ENCODE data around the gene CCDC177. TPM values are rescaled to one million over a fixed set of nuclear protein-coding genes. Genes with fewer than 3 reads are reported as not detected.

CCDC177 gene
- total and polyA plus RNA-seq, 4 donors, result 0.08 TPM; not detected in 3

DNA sequence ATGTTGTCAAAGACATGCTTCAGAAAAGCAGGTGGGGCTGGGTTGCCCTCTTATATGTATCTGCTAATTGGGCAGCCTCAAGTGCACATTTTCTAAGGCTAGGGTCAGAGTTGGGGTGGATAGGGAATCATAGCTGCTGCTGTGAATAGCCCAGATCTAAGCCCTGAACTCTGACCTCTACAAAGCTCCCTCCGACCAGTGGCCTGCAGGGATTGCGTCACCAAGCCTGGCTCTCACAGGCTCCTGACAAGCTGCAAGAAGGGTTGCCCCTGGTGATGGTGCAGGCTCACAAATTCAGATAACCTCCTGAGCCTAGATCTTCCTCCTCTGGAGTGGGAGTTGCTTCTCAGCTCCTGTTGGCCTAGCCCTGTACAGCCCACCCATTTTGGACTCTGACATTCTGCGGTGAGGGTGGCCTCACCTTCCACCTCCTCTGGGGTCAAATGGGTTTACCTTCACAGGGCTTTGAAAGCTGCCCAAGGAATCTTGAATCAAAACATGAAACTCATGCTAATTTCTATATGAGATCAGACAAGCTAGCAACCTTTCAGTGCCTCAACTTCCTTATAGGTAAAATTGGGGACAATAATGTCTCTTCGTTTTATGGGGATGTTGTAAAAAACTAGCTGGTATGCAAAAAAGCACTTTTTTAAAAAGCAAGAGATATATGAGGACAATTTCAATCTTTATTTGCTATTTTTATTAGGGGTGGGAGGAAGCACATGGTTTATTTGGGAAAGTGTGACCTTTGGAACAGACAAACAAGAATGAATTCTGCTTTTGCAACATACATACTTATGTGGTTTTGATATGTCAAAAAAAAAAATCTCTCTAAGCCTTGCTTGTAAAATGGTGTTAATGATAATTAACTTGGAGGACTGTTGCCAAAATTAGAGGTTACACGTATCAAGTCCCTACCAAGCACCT lies 31.9 kb upstream of the CCDC177 start (continued):
- TF ChIP-seq, protein P1, sequence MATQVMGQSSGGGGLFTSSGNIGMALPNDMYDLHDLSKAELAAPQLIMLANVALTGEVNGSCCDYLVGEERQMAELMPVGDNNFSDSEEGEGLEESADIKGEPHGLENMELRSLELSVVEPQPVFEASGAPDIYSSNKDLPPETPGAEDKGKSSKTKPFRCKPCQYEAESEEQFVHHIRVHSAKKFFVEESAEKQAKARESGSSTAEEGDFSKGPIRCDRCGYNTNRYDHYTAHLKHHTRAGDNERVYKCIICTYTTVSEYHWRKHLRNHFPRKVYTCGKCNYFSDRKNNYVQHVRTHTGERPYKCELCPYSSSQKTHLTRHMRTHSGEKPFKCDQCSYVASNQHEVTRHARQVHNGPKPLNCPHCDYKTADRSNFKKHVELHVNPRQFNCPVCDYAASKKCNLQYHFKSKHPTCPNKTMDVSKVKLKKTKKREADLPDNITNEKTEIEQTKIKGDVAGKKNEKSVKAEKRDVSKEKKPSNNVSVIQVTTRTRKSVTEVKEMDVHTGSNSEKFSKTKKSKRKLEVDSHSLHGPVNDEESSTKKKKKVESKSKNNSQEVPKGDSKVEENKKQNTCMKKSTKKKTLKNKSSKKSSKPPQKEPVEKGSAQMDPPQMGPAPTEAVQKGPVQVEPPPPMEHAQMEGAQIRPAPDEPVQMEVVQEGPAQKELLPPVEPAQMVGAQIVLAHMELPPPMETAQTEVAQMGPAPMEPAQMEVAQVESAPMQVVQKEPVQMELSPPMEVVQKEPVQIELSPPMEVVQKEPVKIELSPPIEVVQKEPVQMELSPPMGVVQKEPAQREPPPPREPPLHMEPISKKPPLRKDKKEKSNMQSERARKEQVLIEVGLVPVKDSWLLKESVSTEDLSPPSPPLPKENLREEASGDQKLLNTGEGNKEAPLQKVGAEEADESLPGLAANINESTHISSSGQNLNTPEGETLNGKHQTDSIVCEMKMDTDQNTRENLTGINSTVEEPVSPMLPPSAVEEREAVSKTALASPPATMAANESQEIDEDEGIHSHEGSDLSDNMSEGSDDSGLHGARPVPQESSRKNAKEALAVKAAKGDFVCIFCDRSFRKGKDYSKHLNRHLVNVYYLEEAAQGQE (IDR thresholded peaks at IDR 0.05), result no peak
- TF ChIP-seq RXRA (IDR thresholded peaks at IDR 0.05), result peak; percentile 72 to 83
- TF ChIP-seq GABPA (IDR thresholded peaks at IDR 0.05 in 1 of 2, conservative IDR thresholded peaks at IDR 0.05 in 1 of 2), result no peak
- TF ChIP-seq TAF1 (conservative IDR thresholded peaks at IDR 0.05), result no peak

DNA sequence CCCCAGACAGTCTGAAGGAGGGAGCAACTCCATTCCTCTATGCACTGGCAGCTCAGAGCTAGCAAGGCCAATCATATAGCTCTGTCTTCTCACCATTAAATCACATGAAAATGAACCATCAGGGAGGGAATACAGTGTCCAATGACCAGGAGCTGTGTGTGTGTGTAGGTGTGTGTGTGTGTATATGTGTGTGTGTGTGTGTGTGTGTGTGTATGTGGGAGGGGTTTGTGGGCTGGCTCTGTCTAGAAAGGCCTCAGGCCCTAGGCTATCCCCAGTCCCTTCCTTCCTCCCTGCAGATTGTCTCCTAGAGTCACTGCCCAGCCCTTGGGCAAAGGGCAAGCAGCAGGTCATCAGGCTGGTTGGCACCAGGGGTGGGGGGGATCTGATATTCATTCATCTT lies 31.1 kb upstream of the CCDC177 start:
- H3K4me3 ChIP-seq (ENCODE audit: low read depth in 1 of 3, low read length in 3 of 3), result no peak overlapping the region
- no peaks in the 10 kb centered on the region for H3K27me3 ChIP-seq (ENCODE audit: control insufficient read depth in 4 of 4, insufficient read depth in 4 of 4, low read length in 3 of 4)
- no peaks in the 10 kb centered on the region for H3K36me3 ChIP-seq (ENCODE audit: control insufficient read depth in 4 of 4, insufficient read depth in 3 of 4, low read depth in 1 of 4, low read length in 3 of 4)
- no peak overlapping the region for H3K9ac ChIP-seq (ENCODE audit: low read depth in 1 of 2, low read length in 2 of 2)
- no peaks in the 10 kb centered on the region for H3K9me3 ChIP-seq (ENCODE audit: control insufficient read depth in 4 of 4, low read length in 3 of 4)
- no peak for DNase-seq (ENCODE audit: low spot score)
- TF ChIP-seq FOXA1 (IDR thresholded peaks at IDR 0.05) (no peak), TAF1 (conservative IDR thresholded peaks at IDR 0.05) (no peak), SP1 (IDR thresholded peaks at IDR 0.05) (no peak), HNF4A (conservative IDR thresholded peaks at IDR 0.05) (no peak), YY1 (IDR thresholded peaks at IDR 0.05) (no peak), RXRA (IDR thresholded peaks at IDR 0.05) (no peak)
- TF ChIP-seq, protein P2, sequence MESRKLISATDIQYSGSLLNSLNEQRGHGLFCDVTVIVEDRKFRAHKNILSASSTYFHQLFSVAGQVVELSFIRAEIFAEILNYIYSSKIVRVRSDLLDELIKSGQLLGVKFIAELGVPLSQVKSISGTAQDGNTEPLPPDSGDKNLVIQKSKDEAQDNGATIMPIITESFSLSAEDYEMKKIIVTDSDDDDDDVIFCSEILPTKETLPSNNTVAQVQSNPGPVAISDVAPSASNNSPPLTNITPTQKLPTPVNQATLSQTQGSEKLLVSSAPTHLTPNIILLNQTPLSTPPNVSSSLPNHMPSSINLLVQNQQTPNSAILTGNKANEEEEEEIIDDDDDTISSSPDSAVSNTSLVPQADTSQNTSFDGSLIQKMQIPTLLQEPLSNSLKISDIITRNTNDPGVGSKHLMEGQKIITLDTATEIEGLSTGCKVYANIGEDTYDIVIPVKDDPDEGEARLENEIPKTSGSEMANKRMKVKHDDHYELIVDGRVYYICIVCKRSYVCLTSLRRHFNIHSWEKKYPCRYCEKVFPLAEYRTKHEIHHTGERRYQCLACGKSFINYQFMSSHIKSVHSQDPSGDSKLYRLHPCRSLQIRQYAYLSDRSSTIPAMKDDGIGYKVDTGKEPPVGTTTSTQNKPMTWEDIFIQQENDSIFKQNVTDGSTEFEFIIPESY (IDR thresholded peaks at IDR 0.05), result no peak
- TF ChIP-seq, protein P3, sequence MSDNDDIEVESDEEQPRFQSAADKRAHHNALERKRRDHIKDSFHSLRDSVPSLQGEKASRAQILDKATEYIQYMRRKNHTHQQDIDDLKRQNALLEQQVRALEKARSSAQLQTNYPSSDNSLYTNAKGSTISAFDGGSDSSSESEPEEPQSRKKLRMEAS (IDR thresholded peaks at IDR 0.05), result no peak
- H3K27ac ChIP-seq (ENCODE audit: low read depth in 1 of 2, low read length in 2 of 2), result peak overlapping the region; percentile 69 to 73
- H3K4me1 ChIP-seq (ENCODE audit: control insufficient read depth in 4 of 4, insufficient read depth in 4 of 4, low read length in 3 of 4), result peaks cover 6 to 33% (median 26%) of the 10 kb centered on the region in 4 donors

DNA sequence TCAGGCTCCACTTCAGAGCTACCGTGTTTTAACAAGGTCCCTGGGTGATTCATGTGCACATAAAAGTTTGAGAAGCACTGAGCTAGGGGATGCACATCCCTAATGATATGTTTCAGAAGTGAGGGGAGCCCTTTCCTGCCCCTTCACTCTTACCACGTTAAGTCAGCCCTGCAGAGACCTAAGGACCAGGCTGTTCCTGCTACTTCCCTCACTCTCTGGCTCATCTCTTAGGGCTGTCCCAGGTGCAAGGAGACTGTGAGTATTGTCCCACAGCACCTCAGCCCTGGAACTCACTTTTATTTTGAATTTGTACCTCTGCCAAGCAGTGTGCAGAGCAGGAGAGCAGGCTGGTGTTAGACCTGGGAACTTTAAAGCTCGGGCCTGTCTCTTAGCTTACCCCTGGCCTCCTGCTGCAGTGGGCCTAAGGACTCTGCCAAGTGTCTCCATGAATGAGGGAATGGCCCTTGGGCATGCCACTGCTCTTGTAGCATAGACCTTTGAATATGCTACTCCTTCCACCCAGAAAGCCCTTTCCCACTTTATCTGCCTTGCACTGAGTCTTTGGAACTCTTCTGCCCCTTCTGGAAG lies 25.7 kb upstream of the CCDC177 start:
- Histone ChIP-seq H3K36me3 (ENCODE audit: control insufficient read depth in 4 of 4, insufficient read depth in 3 of 4, low read depth in 1 of 4, low read length in 3 of 4) (no peaks in the 10 kb centered on the region), H3K27me3 (ENCODE audit: control insufficient read depth in 4 of 4, insufficient read depth in 4 of 4, low read length in 3 of 4) (no peaks in the 10 kb centered on the region), H3K9ac (ENCODE audit: low read depth in 1 of 2, low read length in 2 of 2) (no peak overlapping the region), H3K9me3 (ENCODE audit: control insufficient read depth in 4 of 4, low read length in 3 of 4) (no peaks in the 10 kb centered on the region), H3K27ac (ENCODE audit: low read depth in 1 of 2, low read length in 2 of 2) (no peak overlapping the region), H3K4me3 (ENCODE audit: low read depth in 1 of 3, low read length in 3 of 3) (no peak overlapping the region), H3K4me1 (ENCODE audit: control insufficient read depth in 4 of 4, insufficient read depth in 4 of 4, low read length in 3 of 4) (peaks cover 0 to 4% (median under 1%) of the 10 kb centered on the region in 4 donors)
- DNase-seq (ENCODE audit: low spot score), result no peak
- WGBS, result 81% methylated on average over 3 of the region's 3 CpGs
- no peak for TF ChIP-seq FOXA1 (IDR thresholded peaks at IDR 0.05)
- TF ChIP-seq, protein P4, sequence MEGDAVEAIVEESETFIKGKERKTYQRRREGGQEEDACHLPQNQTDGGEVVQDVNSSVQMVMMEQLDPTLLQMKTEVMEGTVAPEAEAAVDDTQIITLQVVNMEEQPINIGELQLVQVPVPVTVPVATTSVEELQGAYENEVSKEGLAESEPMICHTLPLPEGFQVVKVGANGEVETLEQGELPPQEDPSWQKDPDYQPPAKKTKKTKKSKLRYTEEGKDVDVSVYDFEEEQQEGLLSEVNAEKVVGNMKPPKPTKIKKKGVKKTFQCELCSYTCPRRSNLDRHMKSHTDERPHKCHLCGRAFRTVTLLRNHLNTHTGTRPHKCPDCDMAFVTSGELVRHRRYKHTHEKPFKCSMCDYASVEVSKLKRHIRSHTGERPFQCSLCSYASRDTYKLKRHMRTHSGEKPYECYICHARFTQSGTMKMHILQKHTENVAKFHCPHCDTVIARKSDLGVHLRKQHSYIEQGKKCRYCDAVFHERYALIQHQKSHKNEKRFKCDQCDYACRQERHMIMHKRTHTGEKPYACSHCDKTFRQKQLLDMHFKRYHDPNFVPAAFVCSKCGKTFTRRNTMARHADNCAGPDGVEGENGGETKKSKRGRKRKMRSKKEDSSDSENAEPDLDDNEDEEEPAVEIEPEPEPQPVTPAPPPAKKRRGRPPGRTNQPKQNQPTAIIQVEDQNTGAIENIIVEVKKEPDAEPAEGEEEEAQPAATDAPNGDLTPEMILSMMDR (IDR thresholded peaks at IDR 0.05; ENCODE audit: low read depth, low read length, missing input control), result no peak
- no peak for TF ChIP-seq SP1 (IDR thresholded peaks at IDR 0.05)
- no peak for TF ChIP-seq RAD21 (IDR thresholded peaks at IDR 0.05)
- TF ChIP-seq FOXA2 (IDR thresholded peaks at IDR 0.05), result no peak
- TF ChIP-seq, protein P3 (IDR thresholded peaks at IDR 0.05), result no peak
- no peak for TF ChIP-seq NR2F2 (IDR thresholded peaks at IDR 0.05)
- no peak for TF ChIP-seq GABPA (IDR thresholded peaks at IDR 0.05 in 1 of 2, conservative IDR thresholded peaks at IDR 0.05 in 1 of 2)
- no peak for TF ChIP-seq EGR1 (IDR thresholded peaks at IDR 0.05; ENCODE audit: low read depth in 2 of 2)
- no peak for TF ChIP-seq HNF4A (conservative IDR thresholded peaks at IDR 0.05)
- no peak for TF ChIP-seq YY1 (IDR thresholded peaks at IDR 0.05)
- TF ChIP-seq TAF1 (conservative IDR thresholded peaks at IDR 0.05), result no peak
- TF ChIP-seq, protein P2 (IDR thresholded peaks at IDR 0.05), result no peak
- TF ChIP-seq HNF4G (IDR thresholded peaks at IDR 0.05), result no peak
- no peak for TF ChIP-seq RXRA (IDR thresholded peaks at IDR 0.05)
